Esophagus squamous epithelium (tissue), 4 donors: Measurements from ENCODE around the gene SARNP.

Experiments
- POLR2A ChIP-seq, 4 donors: fragments of 450-650 bp; IDR thresholded peaks; one replicate each; pipeline ENCODE4 v1.6.1; 2017; ENCODE audit warnings: antibody characterized with exemption in 4 of 4, mild to moderate bottlenecking in 4 of 4, moderate library complexity in 3 of 4
- TF ChIP-seq, protein P1 (sequence below), 6 experiments: fragments of 450-650 bp in 4 of 6; fragments of 200-600 bp in 2 of 6; sonication (generic) in 2 of 6; IDR thresholded peaks; one replicate each; pipeline ENCODE4 v1.5.1; 2016 to 2019; ENCODE audit warnings: antibody characterized with exemption in 6 of 6, mild to moderate bottlenecking in 4 of 6, moderate library complexity in 4 of 6

DNA sequence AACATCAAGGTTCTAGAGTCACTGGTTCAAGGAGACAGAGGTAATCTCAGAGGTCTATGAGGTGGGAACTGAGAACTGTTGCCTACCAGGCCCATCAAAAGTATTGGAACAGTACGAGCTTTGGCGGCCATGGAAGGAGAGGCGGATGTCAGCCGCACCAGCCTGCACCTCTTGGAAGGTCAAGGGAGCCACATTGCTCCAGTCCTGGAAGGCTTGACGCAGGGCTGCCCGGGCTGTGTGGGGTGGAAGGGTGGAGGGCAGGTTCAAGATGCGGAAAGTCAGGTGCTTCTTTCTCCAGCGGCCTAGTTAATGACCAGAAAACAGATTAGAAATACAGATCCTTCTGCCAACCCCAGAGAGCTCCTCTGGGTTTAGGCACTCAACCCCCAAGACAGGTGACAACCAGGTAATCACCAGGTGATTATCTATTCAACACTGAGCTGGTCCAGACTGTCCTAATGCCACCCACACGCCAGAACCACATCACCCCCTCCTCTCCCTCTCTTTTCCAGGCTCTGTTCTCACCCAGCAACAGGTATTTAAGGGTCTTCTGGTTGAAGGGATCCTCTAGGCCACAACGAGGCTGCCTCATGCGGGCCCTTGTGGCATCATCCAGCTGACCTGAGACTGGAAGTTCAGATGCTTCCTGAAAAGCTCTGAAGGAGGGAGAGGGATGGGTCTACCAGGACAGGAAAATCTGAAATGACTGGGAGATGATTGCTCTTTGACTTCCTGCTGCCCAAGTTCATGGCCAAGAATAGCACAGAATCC lies 23.2 kb upstream of the SARNP start:
- TF ChIP-seq, protein P1, sequence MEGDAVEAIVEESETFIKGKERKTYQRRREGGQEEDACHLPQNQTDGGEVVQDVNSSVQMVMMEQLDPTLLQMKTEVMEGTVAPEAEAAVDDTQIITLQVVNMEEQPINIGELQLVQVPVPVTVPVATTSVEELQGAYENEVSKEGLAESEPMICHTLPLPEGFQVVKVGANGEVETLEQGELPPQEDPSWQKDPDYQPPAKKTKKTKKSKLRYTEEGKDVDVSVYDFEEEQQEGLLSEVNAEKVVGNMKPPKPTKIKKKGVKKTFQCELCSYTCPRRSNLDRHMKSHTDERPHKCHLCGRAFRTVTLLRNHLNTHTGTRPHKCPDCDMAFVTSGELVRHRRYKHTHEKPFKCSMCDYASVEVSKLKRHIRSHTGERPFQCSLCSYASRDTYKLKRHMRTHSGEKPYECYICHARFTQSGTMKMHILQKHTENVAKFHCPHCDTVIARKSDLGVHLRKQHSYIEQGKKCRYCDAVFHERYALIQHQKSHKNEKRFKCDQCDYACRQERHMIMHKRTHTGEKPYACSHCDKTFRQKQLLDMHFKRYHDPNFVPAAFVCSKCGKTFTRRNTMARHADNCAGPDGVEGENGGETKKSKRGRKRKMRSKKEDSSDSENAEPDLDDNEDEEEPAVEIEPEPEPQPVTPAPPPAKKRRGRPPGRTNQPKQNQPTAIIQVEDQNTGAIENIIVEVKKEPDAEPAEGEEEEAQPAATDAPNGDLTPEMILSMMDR (IDR thresholded peaks at IDR 0.05), result no peak
- TF ChIP-seq POLR2A (IDR thresholded peaks at IDR 0.05), result no peak
